Astrocyte of the spinal cord (primary cell): ENCODE measurements around the gene B4GALNT3.

ENCODE experiments used
- DNase-seq: peaks from one replicate; pipeline ENCODE4 v3.0.0; 2011; ENCODE audit warnings: low read depth, low spot score
- H3K4me3 ChIP-seq: 2 replicates; pipeline ENCODE4 v1.5.1; 2011; ENCODE audit warnings: low read depth, mild to moderate bottlenecking, low read length, moderate library complexity
- in situ Hi-C: cut with HindIII; loops from 2 replicates; pipeline ENCODE4 v1.10.0; 2017; ENCODE audit warnings: low sequenced_read_pairs
- TF ChIP-seq, protein P1 (sequence below): IDR thresholded peaks from 2 replicates; pipeline ENCODE4 v1.5.1; 2012; ENCODE audit warnings: low read depth, mild to moderate bottlenecking, low read length, inconsistent platforms

Gene B4GALNT3

DNA sequence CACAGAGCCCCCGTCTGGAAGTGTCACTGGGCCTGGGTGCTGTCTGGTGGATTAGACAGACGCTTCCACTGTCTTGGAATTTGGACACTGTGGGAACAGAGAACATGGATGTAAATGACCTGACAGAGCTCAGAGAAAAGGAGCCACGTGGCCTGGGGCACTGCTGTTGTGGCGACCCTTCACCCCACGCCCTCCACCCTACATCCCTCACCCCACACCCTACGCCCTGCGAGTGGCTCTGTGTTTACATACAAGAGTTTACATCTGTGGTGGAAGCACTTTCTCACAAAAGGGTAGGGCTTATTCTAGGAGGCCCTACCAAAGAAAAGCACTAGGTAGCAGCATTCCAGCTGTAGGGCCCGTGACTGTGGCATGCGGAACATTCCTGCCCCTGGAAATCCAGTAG, 47.7 kb downstream of the B4GALNT3 start:
- H3K4me3 ChIP-seq, result no peak overlapping the region
- in situ Hi-C loops, result no loop called here
- no peak for DNase-seq
- TF ChIP-seq, protein P1, sequence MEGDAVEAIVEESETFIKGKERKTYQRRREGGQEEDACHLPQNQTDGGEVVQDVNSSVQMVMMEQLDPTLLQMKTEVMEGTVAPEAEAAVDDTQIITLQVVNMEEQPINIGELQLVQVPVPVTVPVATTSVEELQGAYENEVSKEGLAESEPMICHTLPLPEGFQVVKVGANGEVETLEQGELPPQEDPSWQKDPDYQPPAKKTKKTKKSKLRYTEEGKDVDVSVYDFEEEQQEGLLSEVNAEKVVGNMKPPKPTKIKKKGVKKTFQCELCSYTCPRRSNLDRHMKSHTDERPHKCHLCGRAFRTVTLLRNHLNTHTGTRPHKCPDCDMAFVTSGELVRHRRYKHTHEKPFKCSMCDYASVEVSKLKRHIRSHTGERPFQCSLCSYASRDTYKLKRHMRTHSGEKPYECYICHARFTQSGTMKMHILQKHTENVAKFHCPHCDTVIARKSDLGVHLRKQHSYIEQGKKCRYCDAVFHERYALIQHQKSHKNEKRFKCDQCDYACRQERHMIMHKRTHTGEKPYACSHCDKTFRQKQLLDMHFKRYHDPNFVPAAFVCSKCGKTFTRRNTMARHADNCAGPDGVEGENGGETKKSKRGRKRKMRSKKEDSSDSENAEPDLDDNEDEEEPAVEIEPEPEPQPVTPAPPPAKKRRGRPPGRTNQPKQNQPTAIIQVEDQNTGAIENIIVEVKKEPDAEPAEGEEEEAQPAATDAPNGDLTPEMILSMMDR, result no peak

DNA sequence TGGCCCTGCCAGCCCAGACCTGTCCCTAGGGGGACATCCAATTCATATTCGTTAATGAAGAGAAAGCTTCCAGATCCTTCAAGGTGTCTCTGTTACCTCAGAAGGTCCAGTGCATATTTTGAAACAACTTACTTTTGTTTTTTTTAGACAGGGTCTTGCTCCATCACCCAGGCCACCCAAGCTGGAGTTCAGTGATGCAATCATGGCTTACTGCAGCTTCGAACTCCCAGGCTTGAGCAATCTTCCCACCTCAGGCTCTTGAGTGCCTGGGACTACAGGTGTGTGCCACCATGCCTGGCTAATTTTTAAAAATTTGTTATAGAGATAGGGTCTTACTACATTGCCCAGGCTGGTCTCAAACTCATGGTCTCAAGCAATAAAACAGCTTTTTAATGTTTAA, 48.4 kb downstream of the B4GALNT3 start:
- in situ Hi-C loops, result no loop called here
- H3K4me3 ChIP-seq, result no peak overlapping the region
- no peak for DNase-seq
- TF ChIP-seq, protein P1, result no peak

DNA sequence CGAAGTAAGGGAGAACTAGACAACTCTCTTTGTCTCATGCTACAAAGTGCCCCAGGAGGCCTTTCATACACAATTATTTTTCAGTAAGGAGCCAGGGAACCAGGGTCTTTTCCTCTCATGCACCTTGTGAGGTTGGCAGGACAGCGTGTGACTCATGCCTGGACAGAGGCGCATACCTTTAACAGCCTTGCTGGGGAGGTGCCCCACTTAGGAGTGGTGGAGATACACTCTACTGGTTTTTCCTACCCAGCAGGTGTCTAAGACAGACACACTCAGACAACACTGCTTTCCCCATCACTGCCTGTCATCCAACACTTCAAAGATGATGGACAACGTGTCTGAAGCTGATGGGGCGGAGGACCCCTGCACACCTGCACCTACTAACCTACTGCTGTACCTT, 49.1 kb downstream of the B4GALNT3 start:
- TF ChIP-seq, protein P1, result no peak
- no peak overlapping the region for H3K4me3 ChIP-seq
- no peak for DNase-seq
- in situ Hi-C loops, result no loop called here

DNA sequence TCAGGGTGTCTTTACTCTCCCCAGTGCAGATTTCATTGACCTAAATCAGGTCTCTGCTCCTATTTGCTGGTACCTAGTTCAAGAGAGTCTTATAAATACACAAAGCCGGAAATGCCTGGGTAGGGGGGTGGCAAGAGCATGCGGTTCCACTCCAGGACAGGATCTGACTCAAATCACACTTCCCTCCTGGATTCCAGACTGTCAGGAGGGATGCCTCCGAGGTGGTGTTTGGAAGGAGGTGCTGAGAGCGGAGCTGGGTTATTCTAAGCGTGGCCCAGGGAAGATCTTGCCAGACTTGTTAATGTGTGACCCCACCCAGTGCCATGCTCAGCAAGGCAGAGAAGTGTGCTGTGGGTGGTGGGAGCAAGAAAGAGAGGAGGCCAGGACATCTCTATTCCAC, 49.8 kb downstream of the B4GALNT3 start:
- peak; percentile 10 for DNase-seq
- in situ Hi-C loops, result no loop called here
- H3K4me3 ChIP-seq, result no peak overlapping the region
- TF ChIP-seq, protein P1, result no peak

DNA sequence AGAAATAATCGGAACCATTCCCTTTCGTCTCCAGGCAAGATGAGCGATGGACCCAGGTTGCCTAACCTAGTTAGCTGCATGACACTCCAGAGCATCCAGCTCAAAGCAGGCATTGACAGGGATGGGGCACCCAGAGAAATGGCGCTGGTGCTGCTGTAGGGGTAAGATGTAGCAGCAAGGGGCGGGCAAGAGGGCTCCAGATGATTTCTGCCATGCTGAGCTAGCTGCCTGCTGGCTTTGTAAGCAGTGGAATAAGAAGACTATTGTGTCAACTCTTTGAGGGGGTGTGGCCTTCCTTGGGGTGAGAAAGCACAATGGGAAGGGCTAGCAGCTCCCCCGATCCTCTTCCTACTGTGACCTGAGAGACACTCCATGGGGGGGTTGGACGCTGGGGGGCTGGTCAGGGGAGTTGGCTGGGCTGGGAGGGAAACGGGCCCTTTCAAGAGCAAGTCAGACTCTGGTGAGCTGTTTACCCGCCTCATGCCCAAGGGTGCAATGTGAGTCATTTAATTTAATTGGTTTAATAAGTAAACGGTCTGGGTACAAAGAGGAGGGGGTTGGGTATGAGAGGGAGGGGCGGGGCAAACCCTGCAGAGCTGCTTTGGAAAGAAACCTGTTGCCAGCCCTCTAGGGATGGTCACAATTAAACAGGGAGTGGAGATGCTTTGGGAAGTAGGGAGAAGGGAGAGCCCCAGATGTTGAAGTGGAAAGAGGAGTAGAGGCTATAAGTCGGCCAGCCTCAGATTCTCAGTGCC, 50.5 kb downstream of the B4GALNT3 start:
- no peak overlapping the region for H3K4me3 ChIP-seq
- TF ChIP-seq, protein P1, result no peak
- DNase-seq, result no peak
- in situ Hi-C loops, result no loop called here

DNA sequence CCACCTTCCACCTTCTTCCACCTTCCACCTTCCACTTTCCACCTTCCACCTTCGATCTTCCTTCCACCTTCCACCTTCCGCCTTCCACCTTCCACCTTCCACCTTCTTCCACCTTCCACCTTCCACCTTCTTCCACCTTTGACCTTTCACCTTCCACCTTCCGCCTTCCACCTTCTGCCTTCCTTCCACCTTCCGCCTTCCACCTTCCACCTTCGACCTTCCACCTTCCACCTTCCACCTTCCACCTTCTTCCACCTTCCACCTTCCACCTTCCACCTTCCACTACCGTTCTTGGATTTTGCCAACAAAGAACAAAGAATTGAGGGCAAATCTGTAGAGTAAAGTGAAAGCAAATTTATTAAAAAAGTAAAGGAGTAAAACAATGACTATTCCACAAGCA, 53.2 kb downstream of the B4GALNT3 start:
- TF ChIP-seq, protein P1, result no peak
- in situ Hi-C loops, result no loop called here
- no peak overlapping the region for H3K4me3 ChIP-seq
- DNase-seq, result no peak

DNA sequence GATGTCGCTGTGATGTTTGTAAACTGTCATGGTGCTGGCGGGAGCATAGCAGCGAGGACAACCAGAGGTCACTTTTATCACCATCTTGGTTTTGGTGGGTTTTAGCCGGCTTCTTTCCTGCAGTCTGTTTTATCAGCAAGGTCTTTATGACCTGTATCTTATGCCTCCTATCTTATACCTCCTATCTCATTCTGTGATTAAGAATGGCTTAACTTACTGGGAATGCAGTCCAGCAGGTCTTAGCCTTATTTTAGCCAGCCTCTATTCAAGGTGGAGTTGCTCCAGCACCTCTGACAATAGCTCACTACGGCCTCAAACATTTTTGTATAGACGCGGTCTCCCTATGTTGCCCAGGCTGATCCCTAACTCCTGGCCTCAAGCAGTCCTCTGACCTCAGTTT, 53.7 kb downstream of the B4GALNT3 start:
- no peak for DNase-seq
- TF ChIP-seq, protein P1, result no peak
- in situ Hi-C loops, result no loop called here
- no peak overlapping the region for H3K4me3 ChIP-seq
